GM23338 (cell line): ENCODE measurements around the gene TFCP2. TPM values are rescaled to one million over a fixed set of nuclear protein-coding genes. Genes with fewer than 3 reads are reported as not detected.

Source experiments
- ATAC-seq: fragments of 200-7000 bp; cut with Tn5 transposase; 3 replicates; pipeline ENCODE4 v1.9.1; 2020
- DNase-seq: peaks from one replicate; pipeline ENCODE4 v3.0.0-alpha.2; 2015; ENCODE audit warnings: low spot score
- H2AFZ ChIP-seq: fragments of 200-600 bp; sonication (generic); 2 replicates; pipeline ENCODE4 v1.8.0; 2016; ENCODE audit warnings: antibody characterized with exemption, mild to moderate bottlenecking, moderate library complexity
- H3F3A ChIP-seq: fragments of 200-600 bp; sonication (generic); replicated peaks from 2 replicates; pipeline ENCODE4 v1.8.0; 2017; ENCODE audit warnings: antibody characterized with exemption, mixed run types, low read depth
- H3K27ac ChIP-seq: fragments of 200-600 bp; sonication (generic); 2 replicates; pipeline ENCODE4 v1.6.1; 2016; ENCODE audit warnings: low read depth
- H3K27me3 ChIP-seq: fragments of 200-600 bp; sonication (generic); 2 replicates; pipeline ENCODE4 v1.8.0; 2016; ENCODE audit warnings: mild to moderate bottlenecking, mixed run types, moderate library complexity; ENCODE audit not compliant: insufficient read depth
- H3K36me3 ChIP-seq: fragments of 200-600 bp; sonication (generic); 2 replicates; pipeline ENCODE4 v1.8.0; 2016; ENCODE audit warnings: mild to moderate bottlenecking; ENCODE audit not compliant: insufficient read depth
- H3K4me1 ChIP-seq: fragments of 200-600 bp; sonication (generic); 2 replicates; pipeline ENCODE4 v1.8.0; 2016; ENCODE audit warnings: mild to moderate bottlenecking, moderate library complexity; ENCODE audit not compliant: insufficient read depth
- H3K4me2 ChIP-seq: fragments of 200-600 bp; sonication (generic); 2 replicates; pipeline ENCODE4 v1.7.1; 2017; ENCODE audit warnings: mixed run types
- H3K4me3 ChIP-seq: fragments of 200-600 bp; sonication (generic); 2 replicates; pipeline ENCODE4 v1.6.1; 2016; ENCODE audit warnings: mixed run types
- H3K79me2 ChIP-seq: fragments of 200-600 bp; sonication (generic); replicated peaks from 2 replicates; pipeline ENCODE4 v1.8.0; 2017; ENCODE audit warnings: mild to moderate bottlenecking; ENCODE audit not compliant: insufficient read depth
- H3K9me2 ChIP-seq: fragments of 200-600 bp; sonication (generic); 2 replicates; pipeline ENCODE4 v1.8.0; 2017; ENCODE audit not compliant: insufficient read depth
- H4K20me1 ChIP-seq: fragments of 200-600 bp; sonication (generic); replicated peaks from 2 replicates; pipeline ENCODE4 v1.8.0; 2017; ENCODE audit warnings: mild to moderate bottlenecking; ENCODE audit not compliant: insufficient read depth
- H3K27ac Mint-ChIP-seq: 2 replicates; pipeline ENCODE4 v1.8.0; 2020; ENCODE audit warnings: inconsistent platforms, mild to moderate bottlenecking, moderate library complexity, mixed read lengths
- H3K27me3 Mint-ChIP-seq: 3 replicates; pipeline ENCODE4 v1.8.0; 2022; ENCODE audit warnings: low read depth, mild to moderate bottlenecking, moderate library complexity, mixed read lengths, inconsistent platforms; ENCODE audit not compliant: insufficient read depth, poor library complexity
- H3K36me3 Mint-ChIP-seq: 3 replicates; pipeline ENCODE4 v1.8.0; 2021; ENCODE audit warnings: low read depth, mild to moderate bottlenecking, inconsistent platforms, moderate library complexity, mixed read lengths
- H3K4me1 Mint-ChIP-seq: 3 replicates; pipeline ENCODE4 v1.8.0; 2020; ENCODE audit warnings: mild to moderate bottlenecking, inconsistent platforms, mixed read lengths
- H3K4me3 Mint-ChIP-seq: 3 replicates; pipeline ENCODE4 v1.8.0; 2021; ENCODE audit warnings: moderate library complexity, mild to moderate bottlenecking, inconsistent platforms, mixed read lengths
- H3K9me3 Mint-ChIP-seq: 3 replicates; pipeline ENCODE4 v1.8.0; 2020; ENCODE audit warnings: moderate library complexity, mild to moderate bottlenecking, inconsistent platforms, mixed read lengths
- CREB1 ChIP-seq: fragments of 250-450 bp; sonication (Bioruptor Pico); IDR thresholded peaks from 2 replicates; pipeline ENCODE4 v1.5.0; 2020; ENCODE audit warnings: low read depth, mild to moderate bottlenecking, moderate library complexity
- ETS1 ChIP-seq: IDR thresholded peaks from 2 replicates; pipeline ENCODE4 v1.6.1; 2016; ENCODE audit warnings: antibody characterized with exemption
- EZH2 ChIP-seq: fragments of 200-600 bp; sonication (generic); IDR thresholded peaks from one replicate; pipeline ENCODE4 v1.8.0; 2017; ENCODE audit warnings: antibody characterized with exemption, mild to moderate bottlenecking, low read depth; ENCODE audit not compliant: unreplicated experiment
- NANOG ChIP-seq: IDR thresholded peaks from 2 replicates; pipeline ENCODE4 v1.6.1; 2016; ENCODE audit warnings: antibody characterized with exemption, borderline replicate concordance
- STAT1 ChIP-seq: IDR thresholded peaks from one replicate; pipeline ENCODE4 v1.6.1; 2016; ENCODE audit warnings: antibody characterized with exemption; ENCODE audit not compliant: unreplicated experiment
- ZNF114 ChIP-seq: fragments of 250-450 bp; sonication (Bioruptor Pico); IDR thresholded peaks from 2 replicates; pipeline ENCODE4 v1.5.0; 2020; ENCODE audit warnings: mild to moderate bottlenecking, moderate library complexity
- ZNF331 ChIP-seq: fragments of 250-450 bp; sonication (Bioruptor Pico); IDR thresholded peaks from 2 replicates; pipeline ENCODE4 v1.5.0; 2020; ENCODE audit warnings: low read depth, mild to moderate bottlenecking, moderate library complexity
- ZNF462 ChIP-seq: fragments of 250-450 bp; sonication (Bioruptor Pico); IDR thresholded peaks from 2 replicates; pipeline ENCODE4 v1.5.0; 2020; ENCODE audit warnings: mild to moderate bottlenecking, moderate library complexity
- polyA plus RNA-seq: library from polyadenylated mRNA; unstranded; fragments of >200 nt; fragmentation: Nextera tagmentation; extraction: Ambion mirVana; gene quantifications from 2 replicates; pipeline ENCODE4 v1.2.1, GENCODE V29; 2016
- total RNA-seq: library from RNA; depleted of rRNA; stranded (reverse); fragments of >200 nt; shearing (Covaris generic); gene quantifications from 2 replicates; pipeline ENCODE4 v1.2.3, GENCODE V29; 2014
- TF ChIP-seq, protein P1 (sequence below): IDR thresholded peaks from one replicate; pipeline ENCODE4 v1.6.1; 2018; ENCODE audit warnings: antibody characterized with exemption; ENCODE audit not compliant: unreplicated experiment

The TFCP2 gene
- total and polyA plus RNA-seq, 2 experiments from 2014 or later, result 15.2 to 30.5 TPM

- no peak for DNase-seq
- Histone ChIP-seq H3K4me1 (peaks cover 10% of the 10 kb centered on the region; the same call in 1 of the 2 replicates), H4K20me1 (no peaks in the 10 kb centered on the region), H3K4me2 (peak overlapping the region; percentile 89), H3K4me3 (0 out of 2 replicates have a peak overlapping the region, but pooled peaks have one; percentile 64), H3K27ac (no peak overlapping the region), H2AFZ (no peak overlapping the region), H3F3A (no peaks in the 10 kb centered on the region), H3K9me2 (no peaks in the 10 kb centered on the region), H3K79me2 (no peaks in the 10 kb centered on the region), H3K27me3 (no peaks in the 10 kb centered on the region), H3K36me3 (peaks cover 14% of the 10 kb centered on the region)
- Mint-ChIP-seq H3K9me3 (no peaks in the 10 kb centered on the region), H3K4me3 (peak overlapping the region; percentile 97), H3K27me3 (peaks cover 13% of the 10 kb centered on the region), H3K4me1 (peaks cover 11% of the 10 kb centered on the region), H3K36me3 (peaks cover 21% of the 10 kb centered on the region), H3K27ac (no peak overlapping the region)
- TF ChIP-seq STAT1 (no peak), ZNF331 (no peak), ZNF462 (CRISPR knock-in tag) (no peak), ETS1 (no peak), EZH2 (no peak), CREB1 (CRISPR knock-in tag) (no peak), ZNF114 (CRISPR knock-in tag) (no peak), NANOG (no peak)
- TF ChIP-seq, protein P1, sequence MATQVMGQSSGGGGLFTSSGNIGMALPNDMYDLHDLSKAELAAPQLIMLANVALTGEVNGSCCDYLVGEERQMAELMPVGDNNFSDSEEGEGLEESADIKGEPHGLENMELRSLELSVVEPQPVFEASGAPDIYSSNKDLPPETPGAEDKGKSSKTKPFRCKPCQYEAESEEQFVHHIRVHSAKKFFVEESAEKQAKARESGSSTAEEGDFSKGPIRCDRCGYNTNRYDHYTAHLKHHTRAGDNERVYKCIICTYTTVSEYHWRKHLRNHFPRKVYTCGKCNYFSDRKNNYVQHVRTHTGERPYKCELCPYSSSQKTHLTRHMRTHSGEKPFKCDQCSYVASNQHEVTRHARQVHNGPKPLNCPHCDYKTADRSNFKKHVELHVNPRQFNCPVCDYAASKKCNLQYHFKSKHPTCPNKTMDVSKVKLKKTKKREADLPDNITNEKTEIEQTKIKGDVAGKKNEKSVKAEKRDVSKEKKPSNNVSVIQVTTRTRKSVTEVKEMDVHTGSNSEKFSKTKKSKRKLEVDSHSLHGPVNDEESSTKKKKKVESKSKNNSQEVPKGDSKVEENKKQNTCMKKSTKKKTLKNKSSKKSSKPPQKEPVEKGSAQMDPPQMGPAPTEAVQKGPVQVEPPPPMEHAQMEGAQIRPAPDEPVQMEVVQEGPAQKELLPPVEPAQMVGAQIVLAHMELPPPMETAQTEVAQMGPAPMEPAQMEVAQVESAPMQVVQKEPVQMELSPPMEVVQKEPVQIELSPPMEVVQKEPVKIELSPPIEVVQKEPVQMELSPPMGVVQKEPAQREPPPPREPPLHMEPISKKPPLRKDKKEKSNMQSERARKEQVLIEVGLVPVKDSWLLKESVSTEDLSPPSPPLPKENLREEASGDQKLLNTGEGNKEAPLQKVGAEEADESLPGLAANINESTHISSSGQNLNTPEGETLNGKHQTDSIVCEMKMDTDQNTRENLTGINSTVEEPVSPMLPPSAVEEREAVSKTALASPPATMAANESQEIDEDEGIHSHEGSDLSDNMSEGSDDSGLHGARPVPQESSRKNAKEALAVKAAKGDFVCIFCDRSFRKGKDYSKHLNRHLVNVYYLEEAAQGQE, result no peak
- ATAC-seq, result no peak
These were observed 123.4 kb downstream of the TFCP2 start for GRCh38 chr12:51049525-51049924.
